Effector memory CD8-positive, alpha-beta T cell (primary cell): ENCODE data around the gene ITPR1.

ENCODE experiments used
- ATAC-seq: fragments of 150-1000 bp; cut with Tn5 transposase; replicated peaks from 2 replicates; pipeline ENCODE4 v1.10.0; 2021; ENCODE audit warnings: mild to moderate bottlenecking, moderate library complexity
- DNase-seq, 3 experiments: peaks; one replicate each; pipeline ENCODE4 v3.0.0; 2021
- H3K27ac Mint-ChIP-seq, 2 donors: one replicate each; pipeline ENCODE4 v1.8.0; 2022; ENCODE audit warnings: mild to moderate bottlenecking in 2 of 2, mixed read lengths in 2 of 2, moderate library complexity in 2 of 2
- H3K27me3 Mint-ChIP-seq, 2 donors: one replicate each; pipeline ENCODE4 v1.8.0; 2022; ENCODE audit warnings: mixed read lengths in 2 of 2
- H3K36me3 Mint-ChIP-seq: one replicate; pipeline ENCODE4 v1.8.0; 2022; ENCODE audit warnings: mild to moderate bottlenecking, moderate library complexity, mixed read lengths; ENCODE audit not compliant: insufficient read depth
- H3K4me1 Mint-ChIP-seq, 2 donors: one replicate each; pipeline ENCODE4 v1.8.0; 2022; ENCODE audit warnings: low read depth in 2 of 2, mixed read lengths in 2 of 2
- H3K4me3 Mint-ChIP-seq, 2 donors: one replicate each; pipeline ENCODE4 v1.8.0; 2022; ENCODE audit warnings: mild to moderate bottlenecking in 2 of 2, mixed read lengths in 2 of 2, moderate library complexity in 2 of 2
- H3K9me3 Mint-ChIP-seq, 2 donors: one replicate each; pipeline ENCODE4 v1.8.0; 2022; ENCODE audit warnings: mixed read lengths in 2 of 2

ITPR1 gene

DNA sequence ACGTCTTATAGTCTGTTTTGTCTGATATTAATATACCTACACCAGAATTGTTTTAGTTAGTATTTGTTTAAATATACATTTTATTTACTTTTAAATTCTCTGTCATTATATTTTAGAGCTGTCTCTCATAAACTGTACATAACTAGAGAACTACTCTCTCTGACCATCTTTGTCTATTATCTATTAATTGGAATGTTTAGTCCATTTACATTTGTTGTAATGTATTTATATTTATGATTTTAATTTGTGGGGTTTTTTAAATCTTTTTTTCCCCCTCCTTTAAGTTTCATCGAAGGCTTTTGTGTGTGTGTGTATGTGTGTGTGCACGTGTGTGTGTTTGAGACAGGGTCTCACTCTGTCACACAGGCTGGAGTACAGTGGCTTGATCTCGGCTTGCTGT lies 47.1 kb downstream of the ITPR1 start:
- ATAC-seq (no peak), DNase-seq (no peak)
- peaks cover 0 to 2% of the 10 kb centered on the region in 2 donors for H3K9me3 Mint-ChIP-seq
- H3K27ac Mint-ChIP-seq: no peak overlapping the region
- H3K27me3 Mint-ChIP-seq: no peaks in the 10 kb centered on the region
- no peaks in the 10 kb centered on the region for H3K36me3 Mint-ChIP-seq
- H3K4me1 Mint-ChIP-seq: peaks cover 4 to 29% of the 10 kb centered on the region in 2 donors
- no peak overlapping the region for H3K4me3 Mint-ChIP-seq

DNA sequence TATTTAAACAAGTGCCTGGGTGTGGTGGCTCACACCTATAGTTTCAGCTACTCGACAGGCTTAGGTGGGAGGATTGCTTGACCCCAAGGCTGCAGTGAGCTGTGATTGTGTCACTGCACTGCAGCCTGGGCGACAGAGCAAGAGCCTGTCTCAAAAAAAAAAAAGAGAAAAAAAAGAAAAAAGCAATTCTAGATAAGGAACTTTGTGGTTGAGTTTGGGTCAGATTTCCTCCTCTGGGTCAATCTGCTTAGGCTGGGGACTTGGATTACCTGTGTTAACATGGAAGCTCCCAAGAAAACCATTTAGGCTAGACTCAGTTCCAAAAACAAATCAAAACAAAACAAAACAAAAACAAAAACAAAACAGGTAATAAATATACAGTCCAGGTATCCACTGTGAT lies 50.0 kb downstream of the ITPR1 start:
- H3K4me1 Mint-ChIP-seq: peaks cover 4 to 25% of the 10 kb centered on the region in 2 donors
- H3K36me3 Mint-ChIP-seq: no peaks in the 10 kb centered on the region
- peak overlapping the region in 1 of 2 donors; percentile 31 for H3K27ac Mint-ChIP-seq
- no peaks in the 10 kb centered on the region for H3K27me3 Mint-ChIP-seq
- no peak for DNase-seq
- no peaks in the 10 kb centered on the region for H3K9me3 Mint-ChIP-seq
- no peak for ATAC-seq
- no peak overlapping the region for H3K4me3 Mint-ChIP-seq

DNA sequence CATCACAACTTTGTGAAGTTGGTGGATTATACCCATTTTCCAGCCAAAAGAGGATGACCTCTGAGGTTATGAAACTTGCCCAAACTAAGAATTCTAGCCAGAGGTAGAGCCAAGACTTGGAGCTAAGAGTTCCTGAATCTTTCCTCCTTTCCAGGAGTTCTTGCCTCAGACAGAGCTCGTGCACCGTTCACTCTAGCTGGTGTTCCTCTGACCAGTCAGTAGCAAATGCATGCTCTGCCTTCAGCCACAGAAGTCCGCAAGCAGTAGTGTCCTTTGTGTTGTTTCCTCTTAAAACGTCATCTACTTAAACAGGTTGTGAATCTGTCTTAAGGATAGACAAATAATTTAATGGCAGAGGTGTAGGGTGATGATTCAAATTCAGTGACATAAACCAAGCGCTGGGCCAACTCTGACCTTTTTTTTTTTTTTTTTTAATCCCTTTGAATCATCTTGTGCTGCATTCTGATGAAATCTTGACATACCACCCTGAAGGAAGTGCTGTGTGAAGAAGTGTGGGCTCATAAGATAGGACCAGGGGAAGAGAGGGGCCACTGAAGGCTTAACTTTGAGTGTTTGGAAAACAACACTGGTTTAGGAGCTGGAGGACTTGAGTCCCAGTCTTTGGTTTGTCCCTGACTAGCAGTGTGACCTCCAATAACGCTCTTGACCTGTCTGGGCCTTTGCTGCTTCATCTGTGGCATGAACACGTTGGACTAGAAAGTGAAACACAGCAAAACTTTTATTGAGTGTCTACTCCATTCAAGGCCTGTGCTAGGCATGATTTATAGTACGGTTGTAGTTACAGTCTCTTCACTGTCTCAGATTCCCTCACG lies 53.4 kb downstream of the ITPR1 start:
- peaks cover 12 to 26% of the 10 kb centered on the region in 2 donors for H3K4me1 Mint-ChIP-seq
- H3K9me3 Mint-ChIP-seq: no peaks in the 10 kb centered on the region
- no peaks in the 10 kb centered on the region for H3K27me3 Mint-ChIP-seq
- H3K36me3 Mint-ChIP-seq: no peaks in the 10 kb centered on the region
- H3K4me3 Mint-ChIP-seq: no peak overlapping the region
- H3K27ac Mint-ChIP-seq: no peak overlapping the region
- DNase-seq (no peak), ATAC-seq (no peak)

DNA sequence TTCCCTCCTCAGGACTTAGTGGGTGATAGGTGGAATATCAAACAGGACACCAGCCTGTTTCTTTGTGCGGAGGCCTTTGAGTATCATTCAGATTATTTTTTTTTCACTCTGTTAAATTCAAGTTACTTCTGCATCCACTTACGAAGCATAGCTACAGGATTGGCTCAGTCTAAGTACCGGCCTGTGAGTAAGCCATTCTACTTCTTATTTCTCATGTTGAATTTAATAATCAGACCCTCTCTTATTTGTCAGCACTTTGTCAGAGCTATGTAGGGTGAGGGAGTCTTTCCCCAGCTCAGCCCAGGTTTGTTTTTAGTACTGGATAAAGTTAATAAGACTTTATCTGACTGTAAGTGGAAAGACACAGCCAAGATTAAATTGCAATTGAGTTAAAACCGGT lies 54.7 kb downstream of the ITPR1 start:
- Mint-ChIP-seq H3K27ac (peak overlapping the region in 1 of 2 donors; percentile 46), H3K9me3 (no peaks in the 10 kb centered on the region), H3K4me3 (no peak overlapping the region), H3K36me3 (no peaks in the 10 kb centered on the region), H3K4me1 (peaks cover 12 to 24% of the 10 kb centered on the region in 2 donors), H3K27me3 (no peaks in the 10 kb centered on the region)
- ATAC-seq: no peak
- DNase-seq: no peak

DNA sequence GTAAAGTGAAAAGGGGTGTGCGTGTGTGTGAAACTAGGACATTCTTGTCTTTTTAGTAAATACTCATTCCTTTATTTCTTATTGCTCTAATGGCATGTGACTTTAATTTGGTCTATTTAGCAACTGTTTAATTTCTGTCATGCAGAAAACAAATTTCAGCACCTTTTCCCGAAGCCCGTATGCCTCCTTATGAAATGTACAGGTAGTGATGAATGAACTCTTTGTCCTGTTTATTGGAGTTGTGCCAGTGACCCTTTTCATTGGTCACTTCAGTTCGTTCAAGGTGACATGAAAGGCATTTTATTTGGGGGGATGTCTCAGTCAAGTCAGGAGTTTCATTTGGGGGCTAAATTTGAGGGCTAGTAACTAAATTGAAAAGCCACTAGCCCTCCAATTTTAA lies 55.2 kb downstream of the ITPR1 start:
- DNase-seq: no peak
- Mint-ChIP-seq H3K36me3 (no peaks in the 10 kb centered on the region), H3K27ac (peak overlapping the region in 1 of 2 donors; percentile 46), H3K4me3 (no peak overlapping the region), H3K4me1 (peaks cover 9 to 24% of the 10 kb centered on the region in 2 donors), H3K27me3 (no peaks in the 10 kb centered on the region), H3K9me3 (no peaks in the 10 kb centered on the region)
- ATAC-seq: no peak

DNA sequence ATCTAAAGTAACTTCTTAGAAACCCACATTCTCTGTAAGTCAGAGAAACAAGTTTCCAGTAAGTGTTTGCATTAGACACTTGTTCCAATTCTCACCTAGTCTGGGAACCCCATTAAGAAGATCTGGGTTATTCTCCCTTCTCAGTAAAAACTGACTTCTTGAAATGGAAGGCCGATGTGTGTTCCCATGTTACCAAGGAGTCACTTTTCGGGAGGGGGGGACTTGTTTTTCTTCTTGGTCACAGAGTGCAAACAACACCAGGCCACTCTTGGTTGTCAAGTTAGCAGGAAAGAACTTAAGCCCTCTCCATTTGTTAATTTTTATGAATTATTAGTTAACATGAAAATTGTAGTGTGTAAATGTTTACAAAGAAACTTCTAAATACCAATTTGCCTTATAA lies 55.6 kb downstream of the ITPR1 start:
- no peak overlapping the region for H3K27ac Mint-ChIP-seq
- ATAC-seq: no peak
- H3K27me3 Mint-ChIP-seq: no peaks in the 10 kb centered on the region
- H3K9me3 Mint-ChIP-seq: no peaks in the 10 kb centered on the region
- DNase-seq: no peak
- peaks cover 9 to 24% of the 10 kb centered on the region in 2 donors for H3K4me1 Mint-ChIP-seq
- no peak overlapping the region for H3K4me3 Mint-ChIP-seq
- no peaks in the 10 kb centered on the region for H3K36me3 Mint-ChIP-seq

DNA sequence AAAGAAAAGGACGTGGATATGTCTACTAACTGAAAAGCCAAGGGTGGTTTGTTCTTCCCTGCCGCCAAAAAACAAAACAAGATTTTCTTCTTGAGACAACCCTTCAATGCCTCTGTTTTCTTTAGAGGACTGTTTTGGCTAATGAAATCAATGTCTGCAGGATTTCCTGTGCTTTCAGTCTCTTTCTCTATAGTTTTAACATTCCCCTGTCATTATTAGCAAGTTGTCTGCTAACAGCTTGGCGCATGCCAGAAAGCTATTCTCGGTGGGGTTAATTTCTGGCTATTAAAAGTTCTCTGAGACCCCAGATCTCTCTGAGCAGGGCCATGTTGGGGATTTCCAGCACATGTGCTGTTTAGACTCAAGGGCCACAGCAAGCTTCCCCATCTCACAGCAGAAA lies 56.7 kb downstream of the ITPR1 start:
- ATAC-seq: no peak

DNA sequence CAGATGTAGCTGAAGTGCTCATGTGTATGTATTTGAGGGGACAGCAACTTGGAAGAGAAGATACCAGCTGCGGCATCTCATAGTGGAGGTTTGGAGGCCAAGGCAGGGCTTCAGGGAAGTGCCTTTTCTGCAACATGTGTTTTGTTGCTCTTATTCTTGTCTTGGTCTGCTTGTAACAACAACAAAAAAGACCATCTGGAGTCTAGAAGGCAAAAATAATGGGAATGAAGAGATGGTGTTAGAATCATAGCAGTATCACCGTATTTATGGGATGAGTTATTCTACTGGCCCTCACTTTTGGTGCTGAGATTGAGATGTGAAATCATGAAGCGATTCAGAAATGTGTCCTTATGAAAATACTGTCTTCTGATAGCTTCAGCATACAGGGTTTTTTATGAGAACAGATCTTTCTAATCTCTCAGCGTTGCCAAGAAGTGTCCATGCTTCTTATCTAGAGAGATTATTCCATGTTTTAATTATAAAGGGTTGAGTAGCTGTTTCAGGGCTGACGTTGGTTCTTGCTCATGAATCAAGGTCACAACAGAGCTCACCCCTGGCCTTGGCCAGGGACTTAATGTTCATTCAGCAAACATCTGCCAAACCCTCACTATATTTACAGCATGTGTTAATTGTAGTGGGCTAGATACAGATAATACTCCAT lies 58.0 kb downstream of the ITPR1 start:
- Mint-ChIP-seq H3K36me3 (no peaks in the 10 kb centered on the region), H3K27ac (peak overlapping the region in 1 of 2 donors; percentile 29), H3K27me3 (no peaks in the 10 kb centered on the region), H3K4me3 (no peak overlapping the region), H3K4me1 (peaks cover 12 to 20% of the 10 kb centered on the region in 2 donors), H3K9me3 (no peaks in the 10 kb centered on the region)
- ATAC-seq (no peak), DNase-seq (no peak)

More for the DNA sequence above, 56.7 kb downstream of the ITPR1 start:
- Mint-ChIP-seq H3K9me3 (no peaks in the 10 kb centered on the region), H3K36me3 (no peaks in the 10 kb centered on the region), H3K4me1 (peaks cover 14 to 20% of the 10 kb centered on the region in 2 donors), H3K27me3 (no peaks in the 10 kb centered on the region), H3K27ac (peak overlapping the region in 1 of 2 donors; percentile 29), H3K4me3 (no peak overlapping the region)
- no peak for DNase-seq

DNA sequence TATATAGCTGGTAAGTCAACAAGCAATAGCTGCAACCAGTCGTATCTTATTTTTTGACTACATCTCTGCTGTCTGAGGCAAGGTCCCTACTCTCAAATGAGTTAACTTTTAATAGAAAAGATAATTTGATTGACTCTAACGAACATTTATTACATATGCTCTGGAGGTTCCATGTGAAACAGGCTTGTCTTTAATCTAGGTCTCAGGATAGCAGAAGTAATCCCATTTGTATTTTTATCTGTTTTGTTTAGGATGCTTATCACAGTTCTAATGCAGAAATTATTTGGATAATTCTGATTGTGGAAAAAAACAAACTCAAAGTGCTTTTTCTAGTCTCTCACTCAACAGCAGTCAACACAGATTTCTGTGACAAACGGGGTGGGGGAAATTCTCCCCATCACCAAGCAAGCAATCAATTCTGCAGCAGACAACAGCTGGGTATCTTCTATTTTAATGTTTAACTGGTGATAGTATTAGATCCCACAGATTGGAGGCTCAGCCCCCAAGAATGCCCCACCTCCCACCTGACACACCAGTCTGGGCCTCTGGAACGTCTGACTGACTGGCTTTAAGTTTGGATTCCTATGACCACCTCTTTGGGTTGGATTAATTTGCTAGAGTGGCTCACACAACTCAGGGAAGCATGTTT lies 58.8 kb downstream of the ITPR1 start:
- Mint-ChIP-seq H3K9me3 (no peaks in the 10 kb centered on the region), H3K4me3 (no peak overlapping the region), H3K36me3 (no peaks in the 10 kb centered on the region), H3K27ac (peak overlapping the region in 1 of 2 donors; percentile 20), H3K27me3 (no peaks in the 10 kb centered on the region), H3K4me1 (peaks cover 12 to 20% of the 10 kb centered on the region in 2 donors)
- DNase-seq (no peak), ATAC-seq (no peak)

DNA sequence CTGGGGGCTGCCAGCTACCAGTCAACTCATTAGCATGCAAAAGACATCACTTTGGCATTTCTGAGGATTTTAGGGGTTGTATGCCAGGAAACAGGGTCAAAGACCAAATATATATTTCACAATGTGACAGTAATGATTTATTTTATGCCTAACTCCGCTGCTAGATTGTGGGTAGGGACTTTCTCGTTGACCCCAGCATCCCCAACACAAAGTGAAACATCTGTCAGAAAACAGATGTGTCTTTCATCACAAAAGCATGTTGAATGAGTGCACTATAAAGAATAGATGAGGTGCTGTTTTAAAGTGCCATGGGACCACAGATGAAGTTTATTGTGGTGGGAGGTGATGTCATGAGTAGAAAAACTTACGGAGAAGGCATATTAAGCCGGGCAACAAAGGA lies 59.7 kb downstream of the ITPR1 start:
- DNase-seq (no peak), ATAC-seq (no peak)
- no peaks in the 10 kb centered on the region for H3K27me3 Mint-ChIP-seq
- H3K27ac Mint-ChIP-seq: peak overlapping the region in 1 of 2 donors; percentile 20
- H3K4me3 Mint-ChIP-seq: no peak overlapping the region
- no peaks in the 10 kb centered on the region for H3K36me3 Mint-ChIP-seq
- peaks cover 12 to 20% of the 10 kb centered on the region in 2 donors for H3K4me1 Mint-ChIP-seq
- H3K9me3 Mint-ChIP-seq: peaks cover 0 to 2% of the 10 kb centered on the region in 2 donors

DNA sequence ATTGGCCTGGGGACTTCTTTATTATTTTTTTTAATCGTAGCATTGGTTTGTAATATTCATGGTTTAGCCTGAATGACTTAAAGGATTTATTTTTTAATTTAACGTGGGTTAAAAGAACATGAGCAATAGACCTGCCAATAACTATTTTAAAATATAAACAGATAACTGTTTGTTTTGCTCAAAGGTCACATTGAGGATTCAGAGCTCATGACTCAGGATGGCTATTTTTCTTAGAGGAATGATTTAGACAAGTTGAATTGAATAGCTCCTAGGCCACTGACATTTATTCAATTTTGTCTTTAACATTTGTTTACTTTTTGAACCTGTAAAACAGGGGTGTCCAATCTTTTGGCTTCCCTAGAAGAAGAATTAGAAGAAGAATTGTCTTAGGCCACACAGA lies 68.5 kb downstream of the ITPR1 start:
- Mint-ChIP-seq H3K27me3 (no peaks in the 10 kb centered on the region), H3K9me3 (peaks cover 0 to 2% of the 10 kb centered on the region in 2 donors), H3K4me1 (peaks cover 6 to 19% of the 10 kb centered on the region in 2 donors), H3K27ac (no peak overlapping the region), H3K4me3 (no peak overlapping the region), H3K36me3 (peaks cover 3% of the 10 kb centered on the region)
- ATAC-seq (no peak), DNase-seq (no peak)

DNA sequence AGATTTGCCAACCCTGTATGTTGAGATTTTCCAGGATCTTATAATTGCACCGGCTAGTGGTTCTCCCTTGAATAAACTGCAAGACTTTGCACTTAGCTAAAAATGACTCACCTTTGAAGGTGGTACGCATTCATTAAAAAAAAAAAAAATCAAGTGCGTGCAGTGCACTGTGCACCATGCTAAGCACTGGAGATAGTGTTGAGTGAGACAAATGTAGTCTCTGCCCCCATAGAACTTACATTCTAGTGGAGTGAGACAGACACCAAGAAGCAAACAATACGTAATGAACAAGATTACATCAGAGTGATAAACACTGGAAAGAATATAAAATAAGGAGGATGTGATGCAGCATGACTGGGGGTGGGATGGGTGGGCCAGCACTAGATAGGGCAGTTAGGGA lies 69.4 kb downstream of the ITPR1 start:
- H3K27me3 Mint-ChIP-seq: no peaks in the 10 kb centered on the region
- DNase-seq (no peak), ATAC-seq (no peak)
- H3K4me1 Mint-ChIP-seq: peaks cover 9 to 19% of the 10 kb centered on the region in 2 donors
- H3K36me3 Mint-ChIP-seq: peaks cover 3% of the 10 kb centered on the region
- H3K9me3 Mint-ChIP-seq: no peaks in the 10 kb centered on the region
- H3K4me3 Mint-ChIP-seq: no peak overlapping the region
- peak overlapping the region in 1 of 2 donors; percentile 9 for H3K27ac Mint-ChIP-seq

DNA sequence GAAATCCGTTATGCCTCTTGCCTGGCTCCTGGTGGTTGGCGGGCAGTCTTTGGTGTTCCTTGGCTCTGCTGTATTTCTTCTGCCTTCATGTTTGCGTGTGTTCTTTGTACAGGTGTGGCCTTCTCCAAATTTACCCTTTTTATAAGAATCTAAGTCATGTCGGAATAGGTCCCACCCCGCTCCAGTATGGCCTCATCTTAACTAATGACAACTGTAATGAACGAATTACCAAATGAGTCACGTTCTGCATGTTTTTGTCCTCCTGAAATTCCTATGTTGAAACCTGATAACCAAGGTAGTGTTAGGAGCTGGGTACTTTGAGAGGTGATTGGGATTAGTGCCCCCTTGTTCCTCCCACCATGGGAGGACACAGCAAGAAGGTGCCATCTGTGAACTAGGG lies 71.1 kb downstream of the ITPR1 start:
- Mint-ChIP-seq H3K36me3 (peaks cover 3% of the 10 kb centered on the region), H3K4me3 (no peak overlapping the region), H3K4me1 (peaks cover 11 to 19% of the 10 kb centered on the region in 2 donors), H3K27me3 (no peaks in the 10 kb centered on the region), H3K9me3 (no peaks in the 10 kb centered on the region), H3K27ac (no peak overlapping the region)
- no peak for DNase-seq
- no peak for ATAC-seq
